Stimulated activated CD8-positive, alpha-beta memory T cell treated with anti-CD3 and anti-CD28 coated beads, Interleukin-12 subunit alpha, Interleukin-12 subunit beta, amount 100 ng/mL, for 1 hour (primary cell): ENCODE results near the gene RNF14.
"Not testable (repeated sequence)": the region's sequence is repeated elsewhere in the genome, so short reads cannot be mapped to it uniquely, and the experiment has no call there.

Experiments used
- DNase-seq: peaks from one replicate; pipeline ENCODE4 v3.0.0-alpha.2; 2020; ENCODE audit warnings: low read depth

RNF14 gene

GRCh38 chr5:142014911-142015584 is 46.1 kb downstream of the RNF14 start:
- DNase-seq = peak; percentile 46

GRCh38 chr5:142015781-142016533 is 47.1 kb downstream of the RNF14 start:
- DNase-seq = no peak

- DNase-seq = no peak
These were observed 47.7 kb downstream of the RNF14 start for GRCh38 chr5:142016556-142016955.

- DNase-seq = no peak
These were observed 49.0 kb downstream of the RNF14 start for GRCh38 chr5:142017832-142018427.

GRCh38 chr5:142020122-142020659 is 51.3 kb downstream of the RNF14 start:
- DNase-seq = no peak

GRCh38 chr5:142023836-142024235 is 54.9 kb downstream of the RNF14 start:
- DNase-seq = no peak

GRCh38 chr5:142024771-142025304 is 55.9 kb downstream of the RNF14 start:
- peak; percentile 75 for DNase-seq

GRCh38 chr5:142025637-142026036 is 56.7 kb downstream of the RNF14 start:
- no peak for DNase-seq

- no peak for DNase-seq
These were observed 63.2 kb downstream of the RNF14 start for GRCh38 chr5:142032150-142032549.

- no peak for DNase-seq
These were observed 64.1 kb downstream of the RNF14 start for GRCh38 chr5:142032747-142033631.

- not testable (repeated sequence) for DNase-seq
These were observed 65.0 kb downstream of the RNF14 start for GRCh38 chr5:142033632-142034567.

GRCh38 chr5:142034994-142035393 is 66.1 kb downstream of the RNF14 start:
- DNase-seq = no peak

GRCh38 chr5:142036918-142037317 is 68.0 kb downstream of the RNF14 start:
- DNase-seq = no peak

GRCh38 chr5:142037599-142037998 is 68.7 kb downstream of the RNF14 start:
- not testable (repeated sequence) for DNase-seq

GRCh38 chr5:142038735-142039134 is 69.8 kb downstream of the RNF14 start:
- DNase-seq = no peak
